Adipose tissue (tissue), 3 donors: ENCODE data around the gene ERCC6L. TPM values are rescaled to one million over a fixed set of nuclear protein-coding genes. Genes with fewer than 3 reads are reported as not detected.
"Not testable (repeated sequence)": the region's sequence is repeated elsewhere in the genome, so short reads cannot be mapped to it uniquely, and the experiment has no call there.

Source experiments
- H3K27ac ChIP-seq: one replicate; pipeline ENCODE4 v1.5.1; 2013; ENCODE audit warnings: low read depth, low read length
- WGBS, 3 donors: extraction: QIAGEN DNeasy Blood & Tissue Kit; methylation state at CpG; one replicate each; pipeline ENCODE4 v1.1.7; 2013; 5-methylcytosine and 5-hydroxymethylcytosine counted together
- polyA plus RNA-seq, 3 donors: library from polyadenylated mRNA; stranded (reverse); fragments of 200-250 nt; gene quantifications; one replicate each; pipeline ENCODE4 v1.2.3, GENCODE V29; 2013
- donor health status: healthy with polysubstance abuse.
- donor health status: Bipolar disorder and iron deficiency.
- donor health status: healthy.

ERCC6L gene
- polyA plus RNA-seq, 3 donors, result 0.02 to 0.03 TPM; not detected in 1

DNA sequence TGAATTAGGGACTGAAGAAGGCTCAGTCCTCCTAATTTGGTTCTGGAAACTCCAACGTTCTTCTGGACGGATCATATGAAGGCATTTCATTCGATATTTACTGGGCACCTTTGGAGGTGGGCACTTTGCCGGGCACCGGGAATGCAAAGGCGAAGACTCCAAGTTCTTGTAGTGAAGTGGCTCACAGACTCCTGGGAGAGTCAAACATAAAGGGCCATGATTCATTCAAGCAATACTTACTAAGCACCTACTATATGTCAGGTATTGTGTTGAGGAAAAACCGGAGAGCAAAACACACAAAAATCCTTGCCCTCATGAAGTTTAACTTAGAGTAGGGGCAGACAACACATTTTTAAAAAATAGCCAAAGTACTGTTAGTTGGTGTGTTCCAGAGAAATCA is 17.0 kb upstream of the ERCC6L start:
- WGBS, 3 donors, result 82 to 92% (median 89%) methylated on average over 7 of the region's 7 CpGs
- H3K27ac ChIP-seq, result no peak overlapping the region

GRCh38 chrX:72255445-72255844 is 16.6 kb upstream of the ERCC6L start:
- 13 to 30% (median 21%) methylated on average over 19 to 24 of the region's 24 CpGs for WGBS, 3 donors
- no peak overlapping the region for H3K27ac ChIP-seq

DNA sequence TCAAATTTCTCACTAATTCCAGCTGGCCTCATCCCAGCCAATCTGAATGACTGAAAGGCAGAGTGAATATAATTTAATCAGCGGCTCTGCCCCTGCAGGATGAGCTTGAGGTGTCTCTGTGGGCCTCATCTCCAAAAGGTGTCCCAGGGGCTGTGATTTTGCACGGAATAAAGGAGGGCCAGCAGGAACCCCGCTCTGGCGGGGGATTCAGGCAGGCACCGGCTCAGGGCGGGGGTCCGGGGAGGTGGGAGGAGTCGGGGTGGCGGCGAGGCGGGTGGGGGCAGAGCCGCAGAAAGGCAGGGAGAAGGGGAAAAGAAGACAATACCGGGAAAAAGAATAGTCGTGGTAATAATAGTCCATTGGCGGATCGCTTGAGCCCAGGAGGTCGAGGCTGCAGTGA is 16.0 kb upstream of the ERCC6L start:
- 15 to 24% (median 21%) methylated on average over 13 to 17 of the region's 17 CpGs for WGBS, 3 donors
- H3K27ac ChIP-seq, result no peak overlapping the region

GRCh38 chrX:72253686-72254085 is 14.9 kb upstream of the ERCC6L start:
- no peak overlapping the region for H3K27ac ChIP-seq

- WGBS, 3 donors, result 38 to 75% (median 71%) methylated on average over 2 of the region's 2 CpGs
- no peak overlapping the region for H3K27ac ChIP-seq
Measured at GRCh38 chrX:72247206-72247942, 8.5 kb upstream of the ERCC6L start.

DNA sequence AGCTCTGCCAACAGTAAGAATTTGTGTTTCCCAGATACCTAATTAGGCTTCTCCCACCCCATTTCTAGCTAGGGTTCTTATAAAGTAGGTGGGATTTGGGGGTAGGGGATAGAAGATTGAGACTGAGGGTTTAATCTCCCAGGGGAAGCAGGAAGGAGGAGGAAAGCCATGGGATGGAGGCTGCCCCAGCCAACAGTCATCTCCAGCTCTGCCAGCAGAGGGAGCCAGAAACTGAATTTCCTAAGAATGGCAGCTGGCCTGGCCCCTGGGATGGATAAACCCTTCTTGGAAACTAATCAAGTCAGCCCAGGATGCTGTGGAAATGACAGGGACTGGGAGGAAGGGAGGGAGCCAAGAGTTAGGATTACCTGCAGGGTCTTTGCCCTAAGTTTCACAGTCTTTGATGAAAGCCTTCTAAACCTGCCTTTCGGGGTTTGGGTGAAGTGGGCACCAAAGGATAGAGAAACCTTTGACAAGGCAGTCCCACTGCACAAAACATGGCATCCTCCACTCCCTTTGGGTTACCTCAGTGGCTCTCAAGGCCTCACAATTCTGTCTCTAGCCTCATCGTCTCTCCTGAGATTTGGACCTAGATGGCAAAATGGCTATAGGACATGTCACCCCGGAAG is 6.7 kb upstream of the ERCC6L start:
- 92 to 96% (median 95%) methylated on average over 3 of the region's 3 CpGs for WGBS, 3 donors
- H3K27ac ChIP-seq, result no peak overlapping the region

- no peak overlapping the region for H3K27ac ChIP-seq
- WGBS, 3 donors, result 19 to 50% (median 27%) methylated on average over 3 of the region's 3 CpGs
Measured at GRCh38 chrX:72243472-72243871, 4.6 kb upstream of the ERCC6L start.

- WGBS, 3 donors, result 85 to 95% (median 88%) methylated on average over 4 of the region's 4 CpGs
Measured at GRCh38 chrX:72240976-72241375, 2.1 kb upstream of the ERCC6L start.

GRCh38 chrX:72238183-72238582 is 644 bp downstream of the ERCC6L start:
- no peak overlapping the region for H3K27ac ChIP-seq
- 21 to 41% (median 30%) methylated on average over 6 of the region's 6 CpGs for WGBS, 3 donors

More at GRCh38 chrX:72240976-72241375, 2.1 kb upstream of the ERCC6L start:
- no peak overlapping the region for H3K27ac ChIP-seq

DNA sequence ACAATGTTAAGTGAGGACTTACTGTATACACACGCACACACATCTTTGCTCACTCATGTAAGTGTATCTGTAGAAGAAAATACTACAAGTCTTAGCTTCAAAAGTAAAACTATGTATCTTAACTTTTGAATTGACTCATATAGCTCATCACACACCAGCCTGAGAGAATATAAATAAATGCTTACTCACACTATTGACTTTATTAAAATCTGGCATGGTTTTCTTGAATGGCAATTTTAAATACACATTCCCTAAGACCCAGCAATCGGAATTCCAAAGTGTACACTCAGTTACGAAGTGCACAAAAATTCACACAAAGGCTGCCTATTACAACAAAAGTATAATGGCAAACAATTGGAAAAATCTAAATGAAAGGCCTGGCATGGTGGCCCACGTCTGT is 2.0 kb downstream of the ERCC6L start:
- no peak overlapping the region for H3K27ac ChIP-seq
- WGBS, 3 donors, result 87 to 97% (median 94%) methylated on average over 4 of the region's 4 CpGs

DNA sequence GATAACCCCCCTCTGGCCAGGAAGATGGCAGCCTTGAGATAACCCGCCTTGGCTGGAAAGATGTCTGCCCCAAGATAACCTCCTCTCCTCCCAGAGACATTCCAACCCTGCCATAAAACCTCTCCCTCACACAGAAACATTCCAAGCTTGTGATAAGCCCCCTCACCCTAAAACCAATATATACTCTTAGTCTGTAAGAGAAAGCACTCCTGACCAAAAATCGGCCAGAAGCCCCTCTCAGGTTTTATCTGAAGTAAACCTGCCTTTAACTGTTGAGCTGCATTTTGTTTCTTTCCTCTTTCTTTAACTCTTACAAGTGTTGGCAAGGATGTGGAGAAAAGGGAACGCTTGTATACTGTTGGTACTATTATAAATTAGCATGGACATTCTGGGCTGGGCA is 8.5 kb downstream of the ERCC6L start:
- WGBS, 3 donors, result 87 to 99% (median 94%) methylated on average over 3 of the region's 3 CpGs
- H3K27ac ChIP-seq, result no peak overlapping the region

DNA sequence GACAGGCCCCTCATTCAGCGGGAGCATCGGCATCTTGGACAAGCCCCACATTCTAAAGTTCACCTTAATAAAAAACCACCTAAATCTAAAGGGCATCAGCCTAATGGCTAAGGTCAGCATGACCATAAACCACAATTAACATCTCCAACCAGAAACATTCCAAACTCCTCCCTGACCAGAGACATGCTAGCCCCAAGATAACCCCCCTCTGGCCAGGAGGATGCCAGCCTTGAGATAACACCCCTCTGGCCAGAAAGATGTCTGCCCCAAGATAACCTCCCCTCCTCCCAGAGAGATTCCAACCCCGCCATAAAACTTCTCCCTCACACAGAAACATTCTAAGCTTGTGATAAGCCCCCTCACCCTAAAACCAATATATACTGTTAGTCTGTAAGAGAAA is 18.5 kb downstream of the ERCC6L start:
- H3K27ac ChIP-seq, result not testable (repeated sequence)
- 96 to 100% (median 100%) methylated on average over 3 of the region's 3 CpGs for WGBS, 3 donors

- no peak overlapping the region for H3K27ac ChIP-seq
- WGBS, 3 donors, result 50 to 75% (median 51%) methylated on average over 1 of the region's 1 CpG
Measured at GRCh38 chrX:72216973-72217372, 21.9 kb downstream of the ERCC6L start.

- 85 to 89% (median 87%) methylated on average over 4 of the region's 4 CpGs for WGBS, 3 donors
- H3K27ac ChIP-seq, result no peak overlapping the region
Measured at GRCh38 chrX:72208126-72208800, 30.6 kb downstream of the ERCC6L start.

DNA sequence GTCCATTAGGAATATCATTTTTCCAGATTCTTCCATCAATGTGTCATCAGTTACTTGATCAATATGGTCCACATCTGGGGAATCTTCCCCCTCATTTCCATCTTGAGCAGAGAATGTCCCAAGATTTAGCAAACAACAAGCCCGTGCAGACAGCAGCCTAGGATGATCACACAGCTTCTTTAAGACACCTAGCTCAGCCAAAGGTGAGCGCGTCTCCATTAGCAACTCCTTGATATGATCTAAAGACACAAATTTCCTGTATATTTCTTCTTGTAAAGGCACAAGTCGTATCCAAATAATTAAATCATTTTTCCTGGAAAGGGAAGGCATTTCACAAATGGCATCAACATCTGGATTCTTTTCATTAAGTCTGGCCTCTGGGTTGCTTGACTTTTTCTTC is 31.5 kb downstream of the ERCC6L start:
- H3K27ac ChIP-seq, result no peak overlapping the region
- WGBS, 3 donors, result 87 to 94% (median 92%) methylated on average over 4 of the region's 4 CpGs

GRCh38 chrX:72205706-72206105 is 33.1 kb downstream of the ERCC6L start:
- no peak overlapping the region for H3K27ac ChIP-seq
- WGBS, 3 donors, result 90 to 96% (median 91%) methylated on average over 2 of the region's 2 CpGs

GRCh38 chrX:72203421-72203820 is 35.4 kb downstream of the ERCC6L start:
- H3K27ac ChIP-seq, result no peak overlapping the region
- WGBS, 3 donors, result 72 to 93% (median 89%) methylated on average over 6 of the region's 6 CpGs

GRCh38 chrX:72202792-72203401 is 35.9 kb downstream of the ERCC6L start:
- WGBS, 3 donors, result 52 to 90% (median 89%) methylated on average over 3 to 4 of the region's 4 CpGs
- no peak overlapping the region for H3K27ac ChIP-seq

GRCh38 chrX:72201836-72202536 is 36.8 kb downstream of the ERCC6L start:
- WGBS, 3 donors, result 75 to 84% (median 80%) methylated on average over 7 of the region's 7 CpGs
- no peak overlapping the region for H3K27ac ChIP-seq
